ENCODE measurements around the gene CHADL. TPM values are rescaled to one million over a fixed set of nuclear protein-coding genes. Genes with fewer than 3 reads are reported as not detected.
A peak's percentile ranks its signal among the peaks of the same experiment; 100 is the strongest.

Gene CHADL
- total and polyA plus RNA-seq, 10 of the 15 experiments (the other 5 are each of a cell fraction or from before 2014, with no cell fraction given) = 0.24 TPM; not detected in 9

DNA sequence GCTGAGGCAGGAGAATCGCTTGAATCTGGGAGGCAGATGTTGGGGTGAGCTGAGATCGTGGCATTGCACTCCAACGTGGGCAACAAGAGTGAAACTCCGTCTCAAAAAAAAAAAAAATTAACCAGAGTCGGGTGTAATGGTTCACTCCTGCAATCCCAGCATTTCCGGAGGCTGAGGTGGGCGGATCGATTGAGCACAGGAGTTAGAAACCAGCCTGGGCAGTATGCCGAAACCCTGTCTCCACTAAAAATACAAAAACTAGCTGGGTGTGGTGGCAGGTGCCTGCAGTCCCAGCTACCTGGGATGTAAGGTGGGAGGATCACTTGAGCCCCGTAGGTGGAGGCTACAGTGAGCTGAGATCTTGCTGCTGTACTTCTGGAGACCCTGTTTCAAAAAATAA is 43.7 kb upstream of the CHADL start:
- WGBS (ENCODE audit: insufficient coverage, insufficient replicate concordance, low lambda C conversion rate, missing lambda C conversion rate) = 92% methylated on average over 10 of the region's 10 CpGs
- ChIA-PET RAD21 (ENCODE audit: unreplicated experiment) (no interaction called here), SMC1A (ENCODE audit: uncharacterized antibody, unreplicated experiment) (no interaction called here), POLR2A (interaction anchor here (0.6 to 1.6 kb wide), 4 partner anchors 17 to 214 kb away, joined by 3 to 7 read pairs (median 5); partner anchors contain the start of gene ZC3H7B), CTCF (interaction anchor here (0.5 to 1.2 kb wide), 4 partner anchors 13 to 362 kb away, joined by 3 to 5 read pairs (median 4); partner anchors contain the start of gene ZC3H7B)
- H4K20me1 ChIP-seq (ENCODE audit: control insufficient read depth, insufficient read depth) = no peaks in the 10 kb centered on the region
- peaks cover 7% of the 10 kb centered on the region for H3K4me1 ChIP-seq (ENCODE audit: control insufficient read depth, insufficient read depth, low read length)
- H2AFZ ChIP-seq (ENCODE audit: control insufficient read depth, low read depth, low read length) = no peak overlapping the region
- H3K9me3 ChIP-seq (replicated peaks; ENCODE audit: control insufficient read depth, insufficient read depth, low read length) = no peaks in the 10 kb centered on the region
- intact Hi-C loops (cut with micrococcal nuclease; ENCODE audit: unreplicated experiment) (no loop called here), in situ Hi-C loops (cut with MboI) (no loop called here)
- DNase-seq (ENCODE audit: low read depth, low spot score) = no peak
- no peak for ATAC-seq
- no peak for FAIRE-seq
- no peak overlapping the region for H3K27ac ChIP-seq (ENCODE audit: control insufficient read depth, insufficient read depth)
- peak overlapping the region; percentile 87; the same call in 1 of the 2 replicates for H3K9ac ChIP-seq (ENCODE audit: control insufficient read depth, insufficient read depth, low read length)
- peaks cover 25% of the 10 kb centered on the region for H3K79me2 ChIP-seq (ENCODE audit: control insufficient read depth, insufficient read depth, low read length)
- no peaks in the 10 kb centered on the region for H3K27me3 ChIP-seq (replicated peaks in 1 of 2; ENCODE audit: control insufficient read depth in 2 of 2, insufficient read depth in 2 of 2, low read length in 1 of 2)
- no peak for TF ChIP-seq CBFB (IDR thresholded peaks at IDR 0.05; ENCODE audit: low read depth)
- no peak for TF ChIP-seq FOXM1 (IDR thresholded peaks at IDR 0.05; ENCODE audit: low read depth, low read length)
- TF ChIP-seq KAT2A (conservative IDR thresholded peaks at IDR 0.05; ENCODE audit: control insufficient read depth, low read depth, low read length) = no peak
- peak overlapping the region; percentile 90 for H3K4me2 ChIP-seq (ENCODE audit: control insufficient read depth, insufficient read depth)
- BruUV-seq (replicated peaks) = no TSS peak
- H3K4me3 ChIP-seq = peak overlapping the region; percentile 96; the same call in 1 of the 2 replicates
- H3K36me3 ChIP-seq (ENCODE audit: control insufficient read depth in 2 of 2, insufficient read depth in 2 of 2, low read length in 1 of 2) = peaks cover 2 to 6% of the 10 kb centered on the region in 2 experiments

DNA sequence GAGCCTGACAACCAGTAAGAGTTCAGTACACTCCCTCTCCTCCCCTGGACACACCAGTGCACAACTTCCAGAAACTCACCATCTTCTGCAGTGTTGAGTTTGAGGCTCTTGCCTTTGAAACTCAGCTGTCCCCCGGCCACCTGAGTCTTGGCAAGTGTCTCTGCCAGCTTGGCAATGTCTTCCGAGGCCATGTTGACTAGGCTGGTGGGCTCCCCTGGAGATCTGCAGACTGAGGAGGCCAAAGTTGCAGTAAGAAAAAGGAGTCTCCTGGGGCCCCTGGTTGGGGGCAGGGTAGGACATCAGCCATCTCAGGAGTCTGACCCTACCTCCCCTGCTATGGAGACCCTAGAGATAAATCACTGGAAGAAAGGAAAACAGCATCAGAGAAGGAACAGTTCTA is 40.1 kb upstream of the CHADL start:
- POLR2A ChIA-PET = interaction anchor here (0.5 to 0.8 kb wide), 3 partner anchors 61 to 382 kb away, joined by 3 to 5 read pairs (median 4); no protein-coding TSS in a partner anchor
- FAIRE-seq (no peak), ATAC-seq (no peak), DNase-seq (ENCODE audit: low read depth, low spot score) (no peak)
- Histone ChIP-seq H3K27me3 (replicated peaks in 1 of 2; ENCODE audit: control insufficient read depth in 2 of 2, insufficient read depth in 2 of 2, low read length in 1 of 2) (no peaks in the 10 kb centered on the region), H2AFZ (ENCODE audit: control insufficient read depth, low read depth, low read length) (no peak overlapping the region), H3K4me3 (no peak overlapping the region), H3K27ac (ENCODE audit: control insufficient read depth, insufficient read depth) (no peak overlapping the region), H3K79me2 (ENCODE audit: control insufficient read depth, insufficient read depth, low read length) (peaks cover 24% of the 10 kb centered on the region), H3K9ac (ENCODE audit: control insufficient read depth, insufficient read depth, low read length) (no peak overlapping the region), H3K4me1 (ENCODE audit: control insufficient read depth, insufficient read depth, low read length) (peaks cover 2% of the 10 kb centered on the region; the same call in 1 of the 2 replicates), H3K36me3 (ENCODE audit: control insufficient read depth in 2 of 2, insufficient read depth in 2 of 2, low read length in 1 of 2) (peaks cover 5 to 17% of the 10 kb centered on the region in 2 experiments), H3K9me3 (replicated peaks; ENCODE audit: control insufficient read depth, insufficient read depth, low read length) (no peaks in the 10 kb centered on the region), H3K4me2 (ENCODE audit: control insufficient read depth, insufficient read depth) (no peak overlapping the region), H4K20me1 (ENCODE audit: control insufficient read depth, insufficient read depth) (no peaks in the 10 kb centered on the region)
- BruUV-seq (replicated peaks) = no TSS peak
- in situ Hi-C loops (cut with MboI) (no loop called here), intact Hi-C loops (cut with micrococcal nuclease; ENCODE audit: unreplicated experiment) (no loop called here)
- RAD21 ChIA-PET (ENCODE audit: unreplicated experiment) = no interaction called here
- CTCF ChIA-PET = interaction anchor here (2.9 to 3.0 kb wide), 2 partner anchors 21 to 358 kb away, joined by 6 to 7 read pairs; partner anchors contain the start of gene ZC3H7B
- 96% methylated on average over 2 of the region's 2 CpGs for WGBS (ENCODE audit: insufficient coverage, insufficient replicate concordance, low lambda C conversion rate, missing lambda C conversion rate)
- SMC1A ChIA-PET (ENCODE audit: uncharacterized antibody, unreplicated experiment) = interaction anchor here (0.9 kb wide), 1 partner anchor 10 kb away, joined by 4 read pairs; no protein-coding TSS in a partner anchor
- TF ChIP-seq ASH2L (IDR thresholded peaks at IDR 0.05; ENCODE audit: borderline replicate concordance, low read depth) (no peak), NFIC (IDR thresholded peaks at IDR 0.05; ENCODE audit: low read depth, low read length) (no peak)
